ENCODE data around the gene USP21. TPM values are rescaled to one million over a fixed set of nuclear protein-coding genes. Genes with fewer than 3 reads are reported as not detected.
A peak's percentile ranks its signal among the peaks of the same experiment; 100 is the strongest.

The USP21 gene
- polyA plus RNA-seq (2013, experiment 1 of 2): 16.1 TPM
- polyA plus RNA-seq (2013, experiment 2 of 2): 15.7 TPM

- peak; percentile 96 for DNase-seq
- H3K9ac ChIP-seq (ENCODE audit: low read length): peak within 1 kb of the TSS; percentile 83
- peaks cover 5% of the 10 kb centered on the region for H3K79me1 ChIP-seq (ENCODE audit: low read length)
- no CpG with 5 or more reads among the region's 60 CpGs for WGBS (ENCODE audit: extremely low coverage, insufficient coverage, low lambda C conversion rate)
- peak within 1 kb of the TSS; percentile 55 for H3K4me3 ChIP-seq (ENCODE audit: low read length)
- no peak within 1 kb of the TSS for H2BK15ac ChIP-seq (replicated peaks; ENCODE audit: low read depth)
- no peak within 1 kb of the TSS for H4K5ac ChIP-seq (ENCODE audit: low read length)
- H2BK120ac ChIP-seq (ENCODE audit: low read depth, low read length): no peak within 1 kb of the TSS
- H3K79me2 ChIP-seq (ENCODE audit: control insufficient read depth, insufficient read depth, low read length): no peaks in the 10 kb centered on the region
- no peak within 1 kb of the TSS for H3K23ac ChIP-seq (ENCODE audit: low read length)
- H3K56ac ChIP-seq (ENCODE audit: low read length): peak within 1 kb of the TSS; percentile 91
- no peaks in the 10 kb centered on the region for H3K27me3 ChIP-seq (ENCODE audit: insufficient read depth, low read length, poor library complexity)
- peak within 1 kb of the TSS; percentile 91 for H3K4me2 ChIP-seq (ENCODE audit: low read length)
- H3K4ac ChIP-seq (ENCODE audit: low read depth, low read length): peak within 1 kb of the TSS; percentile 92
- H4K8ac ChIP-seq (ENCODE audit: low read depth, low read length): no peak within 1 kb of the TSS
- peak within 1 kb of the TSS; percentile 93 for H3K18ac ChIP-seq (ENCODE audit: low read length)
- no peak within 1 kb of the TSS for H2AK5ac ChIP-seq (ENCODE audit: low read length)
- H3K4me1 ChIP-seq (ENCODE audit: control insufficient read depth, low read depth, low read length): peaks cover 4% of the 10 kb centered on the region
- peak within 1 kb of the TSS; percentile 40 for H3K27ac ChIP-seq (ENCODE audit: low read depth, low read length)
- H3K36me3 ChIP-seq (ENCODE audit: control insufficient read depth, insufficient read depth, low read length): no peaks in the 10 kb centered on the region
- no peak within 1 kb of the TSS for H2BK5ac ChIP-seq (ENCODE audit: low read length)
Measured at GRCh38 chr1:161159087-161159912, at the start of gene USP21. USP21 (plus strand) TSS chr1:161159500; CDS start chr1:161160641, 1,141 bp downstream.

GRCh38 chr1:161111117-161111516 is 48.2 kb upstream of the USP21 start:
- Histone ChIP-seq H3K4me2 (ENCODE audit: low read length) (no peak overlapping the region), H3K9ac (ENCODE audit: low read length) (no peak overlapping the region), H3K27me3 (ENCODE audit: insufficient read depth, low read length, poor library complexity) (no peaks in the 10 kb centered on the region), H3K36me3 (ENCODE audit: control insufficient read depth, insufficient read depth, low read length) (no peaks in the 10 kb centered on the region), H2BK15ac (replicated peaks; ENCODE audit: low read depth) (no peak overlapping the region), H3K23ac (ENCODE audit: low read length) (no peak overlapping the region), H2AK5ac (ENCODE audit: low read length) (no peak overlapping the region), H2BK120ac (ENCODE audit: low read depth, low read length) (no peak overlapping the region), H3K56ac (ENCODE audit: low read length) (no peak overlapping the region), H3K4me3 (ENCODE audit: low read length) (no peak overlapping the region), H3K4ac (ENCODE audit: low read depth, low read length) (no peak overlapping the region), H3K79me1 (ENCODE audit: low read length) (peaks cover 8% of the 10 kb centered on the region), H3K27ac (ENCODE audit: low read depth, low read length) (no peak overlapping the region), H3K79me2 (ENCODE audit: control insufficient read depth, insufficient read depth, low read length) (peaks cover 26% of the 10 kb centered on the region), H3K18ac (ENCODE audit: low read length) (no peak overlapping the region), H4K5ac (ENCODE audit: low read length) (no peak overlapping the region), H4K8ac (ENCODE audit: low read depth, low read length) (no peak overlapping the region), H3K4me1 (ENCODE audit: control insufficient read depth, low read depth, low read length) (no peaks in the 10 kb centered on the region), H2BK5ac (ENCODE audit: low read length) (no peak overlapping the region)
- no CpG with 5 or more reads among the region's 3 CpGs for WGBS (ENCODE audit: extremely low coverage, insufficient coverage, low lambda C conversion rate)
- DNase-seq: no peak

GRCh38 chr1:161111527-161111926 is 47.8 kb upstream of the USP21 start:
- no peak overlapping the region for H3K23ac ChIP-seq (ENCODE audit: low read length)
- no peak for DNase-seq
- no peak overlapping the region for H2AK5ac ChIP-seq (ENCODE audit: low read length)
- no peak overlapping the region for H3K27ac ChIP-seq (ENCODE audit: low read depth, low read length)
- no peak overlapping the region for H3K9ac ChIP-seq (ENCODE audit: low read length)
- no peak overlapping the region for H4K8ac ChIP-seq (ENCODE audit: low read depth, low read length)
- no peaks in the 10 kb centered on the region for H3K27me3 ChIP-seq (ENCODE audit: insufficient read depth, low read length, poor library complexity)
- H3K36me3 ChIP-seq (ENCODE audit: control insufficient read depth, insufficient read depth, low read length): no peaks in the 10 kb centered on the region
- H3K56ac ChIP-seq (ENCODE audit: low read length): no peak overlapping the region
- H3K4me3 ChIP-seq (ENCODE audit: low read length): no peak overlapping the region
- no peak overlapping the region for H2BK120ac ChIP-seq (ENCODE audit: low read depth, low read length)
- H3K4me2 ChIP-seq (ENCODE audit: low read length): no peak overlapping the region
- no peak overlapping the region for H2BK15ac ChIP-seq (replicated peaks; ENCODE audit: low read depth)
- no peak overlapping the region for H2BK5ac ChIP-seq (ENCODE audit: low read length)
- H3K79me2 ChIP-seq (ENCODE audit: control insufficient read depth, insufficient read depth, low read length): peaks cover 30% of the 10 kb centered on the region
- H3K79me1 ChIP-seq (ENCODE audit: low read length): peaks cover 6% of the 10 kb centered on the region
- no peak overlapping the region for H3K18ac ChIP-seq (ENCODE audit: low read length)
- H3K4ac ChIP-seq (ENCODE audit: low read depth, low read length): no peak overlapping the region
- WGBS (ENCODE audit: extremely low coverage, insufficient coverage, low lambda C conversion rate): no CpG with 5 or more reads among the region's 2 CpGs
- H4K5ac ChIP-seq (ENCODE audit: low read length): no peak overlapping the region
- H3K4me1 ChIP-seq (ENCODE audit: control insufficient read depth, low read depth, low read length): no peaks in the 10 kb centered on the region

- H3K36me3 ChIP-seq (ENCODE audit: control insufficient read depth, insufficient read depth, low read length): no peaks in the 10 kb centered on the region
- no peak overlapping the region for H4K5ac ChIP-seq (ENCODE audit: low read length)
- DNase-seq: no peak
- H3K79me1 ChIP-seq (ENCODE audit: low read length): peaks cover 10% of the 10 kb centered on the region
- H3K4me2 ChIP-seq (ENCODE audit: low read length): no peak overlapping the region
- H3K23ac ChIP-seq (ENCODE audit: low read length): no peak overlapping the region
- H2AK5ac ChIP-seq (ENCODE audit: low read length): no peak overlapping the region
- no peak overlapping the region for H3K18ac ChIP-seq (ENCODE audit: low read length)
- no peak overlapping the region for H3K4me3 ChIP-seq (ENCODE audit: low read length)
- no peaks in the 10 kb centered on the region for H3K27me3 ChIP-seq (ENCODE audit: insufficient read depth, low read length, poor library complexity)
- peaks cover 4% of the 10 kb centered on the region for H3K4me1 ChIP-seq (ENCODE audit: control insufficient read depth, low read depth, low read length)
- H3K4ac ChIP-seq (ENCODE audit: low read depth, low read length): no peak overlapping the region
- H2BK5ac ChIP-seq (ENCODE audit: low read length): no peak overlapping the region
- no peak overlapping the region for H2BK15ac ChIP-seq (replicated peaks; ENCODE audit: low read depth)
- peaks cover 46% of the 10 kb centered on the region for H3K79me2 ChIP-seq (ENCODE audit: control insufficient read depth, insufficient read depth, low read length)
- no peak overlapping the region for H4K8ac ChIP-seq (ENCODE audit: low read depth, low read length)
- H3K27ac ChIP-seq (ENCODE audit: low read depth, low read length): no peak overlapping the region
- H2BK120ac ChIP-seq (ENCODE audit: low read depth, low read length): no peak overlapping the region
- H3K56ac ChIP-seq (ENCODE audit: low read length): no peak overlapping the region
- WGBS (ENCODE audit: extremely low coverage, insufficient coverage, low lambda C conversion rate): no CpG with 5 or more reads among the region's 1 CpG
- no peak overlapping the region for H3K9ac ChIP-seq (ENCODE audit: low read length)
Measured at GRCh38 chr1:161113915-161114314, 45.4 kb upstream of the USP21 start.

- Histone ChIP-seq H3K79me1 (ENCODE audit: low read length) (peaks cover 10% of the 10 kb centered on the region), H2BK15ac (replicated peaks; ENCODE audit: low read depth) (no peak overlapping the region), H3K27me3 (ENCODE audit: insufficient read depth, low read length, poor library complexity) (no peaks in the 10 kb centered on the region), H2BK5ac (ENCODE audit: low read length) (no peak overlapping the region), H2BK120ac (ENCODE audit: low read depth, low read length) (no peak overlapping the region), H4K8ac (ENCODE audit: low read depth, low read length) (no peak overlapping the region), H4K5ac (ENCODE audit: low read length) (no peak overlapping the region), H3K18ac (ENCODE audit: low read length) (no peak overlapping the region), H3K23ac (ENCODE audit: low read length) (no peak overlapping the region), H3K27ac (ENCODE audit: low read depth, low read length) (no peak overlapping the region), H3K4me2 (ENCODE audit: low read length) (no peak overlapping the region), H3K79me2 (ENCODE audit: control insufficient read depth, insufficient read depth, low read length) (peaks cover 49% of the 10 kb centered on the region), H3K4me1 (ENCODE audit: control insufficient read depth, low read depth, low read length) (peaks cover 9% of the 10 kb centered on the region), H3K36me3 (ENCODE audit: control insufficient read depth, insufficient read depth, low read length) (no peaks in the 10 kb centered on the region), H3K4me3 (ENCODE audit: low read length) (no peak overlapping the region), H3K4ac (ENCODE audit: low read depth, low read length) (no peak overlapping the region), H2AK5ac (ENCODE audit: low read length) (no peak overlapping the region), H3K56ac (ENCODE audit: low read length) (no peak overlapping the region), H3K9ac (ENCODE audit: low read length) (no peak overlapping the region)
- WGBS (ENCODE audit: extremely low coverage, insufficient coverage, low lambda C conversion rate): no CpG with 5 or more reads among the region's 2 CpGs
- no peak for DNase-seq
Measured at GRCh38 chr1:161114556-161114955, 44.7 kb upstream of the USP21 start.

Measured in mesendoderm (in vitro differentiated cells).